PFSK-1 (cell line): ENCODE measurements around the gene ATP6V0D1.

Experiments
- FOXP2 ChIP-seq: optimal IDR thresholded peaks from 2 replicates; pipeline ENCODE3; 2011; ENCODE audit warnings: borderline replicate concordance, control low read depth, inconsistent platforms; ENCODE audit not compliant: insufficient read depth; ENCODE audit errors: extremely low read length, extremely low read depth
- POLR2AphosphoS5 ChIP-seq: IDR thresholded peaks from 2 replicates; pipeline ENCODE4 v1.6.1; 2012; ENCODE audit warnings: low read depth, mild to moderate bottlenecking, control low read depth, low read length, moderate library complexity
- REST ChIP-seq, 2 experiments: IDR thresholded peaks; 2 replicates each; pipeline versions ENCODE4 v1.6.1 to v1.8.0; 2011 to 2012; ENCODE audit warnings: low read depth in 2 of 2, low read length in 2 of 2, control low read depth in 1 of 2, inconsistent platforms in 1 of 2, mild to moderate bottlenecking in 1 of 2, moderate library complexity in 1 of 2; ENCODE audit not compliant: insufficient read depth in 1 of 2
- SIN3A ChIP-seq: IDR thresholded peaks from 2 replicates; pipeline ENCODE4 v1.6.1; 2012; ENCODE audit warnings: mild to moderate bottlenecking, low read length, moderate library complexity, borderline replicate concordance; ENCODE audit not compliant: insufficient read depth
- TAF1 ChIP-seq: IDR thresholded peaks from 2 replicates; pipeline ENCODE4 v1.6.1; 2012; ENCODE audit warnings: low read length, control low read depth, borderline replicate concordance; ENCODE audit not compliant: insufficient read depth

The ATP6V0D1 gene

DNA sequence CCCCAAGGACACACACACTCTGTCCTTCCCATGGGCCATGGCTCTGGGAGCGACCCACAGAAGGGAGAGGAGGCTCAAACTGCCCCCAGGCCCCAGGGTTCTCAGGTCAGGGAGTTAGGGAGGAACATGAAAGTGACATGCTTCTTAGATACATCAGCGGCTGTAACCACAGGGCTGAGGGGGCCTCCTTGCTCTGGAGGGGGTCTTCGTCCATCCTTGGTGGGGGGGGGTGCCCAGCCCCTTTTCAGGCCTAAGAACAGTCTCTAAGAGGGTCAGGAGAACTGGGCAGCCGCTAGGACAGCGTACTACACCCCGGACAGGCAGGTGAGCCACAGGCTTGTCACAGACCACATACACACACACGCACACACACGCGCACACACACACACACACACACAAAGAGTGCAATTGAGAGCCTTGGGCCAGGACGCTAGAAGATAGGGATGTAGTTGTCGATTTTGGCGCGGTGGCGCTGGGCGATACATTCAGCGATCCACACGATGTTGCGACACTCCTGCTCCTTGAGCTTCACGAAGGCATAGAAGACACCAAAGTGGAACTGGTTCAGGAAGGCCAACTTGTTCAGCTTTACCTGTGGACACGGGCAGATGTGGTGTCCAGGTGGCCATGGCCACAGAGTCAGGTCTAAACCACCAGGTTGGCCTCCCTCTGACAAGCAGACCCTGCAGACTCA is 42.7 kb downstream of the ATP6V0D1 start:
- no peak for TF ChIP-seq SIN3A
- TF ChIP-seq TAF1 = no peak
- TF ChIP-seq POLR2AphosphoS5 = no peak
- TF ChIP-seq REST (IDR thresholded peaks at IDR 0.05; ENCODE audit: insufficient read depth in 1 of 2, low read depth in 2 of 2, low read length in 2 of 2) = no peak
- TF ChIP-seq FOXP2 = no peak

DNA sequence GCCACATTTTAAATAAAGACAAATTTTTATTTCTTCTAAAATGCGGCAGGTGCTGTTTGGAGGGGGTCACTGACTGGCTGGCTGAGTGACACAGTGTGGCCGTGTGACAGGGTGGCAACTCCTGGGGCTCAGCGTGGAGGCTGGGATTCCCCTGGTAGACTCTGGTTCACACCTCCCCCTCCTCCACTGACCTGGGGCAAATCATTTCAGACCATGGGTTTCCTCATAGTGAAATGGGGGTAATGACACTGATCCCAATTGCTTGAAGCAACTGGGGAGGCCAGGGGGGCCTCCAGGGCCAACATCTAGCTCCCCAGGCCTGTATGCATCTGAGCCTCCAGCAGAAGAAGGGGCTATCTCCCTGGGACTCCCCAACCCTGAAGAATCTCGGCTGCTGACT is 43.4 kb downstream of the ATP6V0D1 start:
- TF ChIP-seq FOXP2 (no peak), TAF1 (no peak), SIN3A (no peak), POLR2AphosphoS5 (no peak), REST (IDR thresholded peaks at IDR 0.05; ENCODE audit: insufficient read depth in 1 of 2, low read depth in 2 of 2, low read length in 2 of 2) (no peak)

- TF ChIP-seq POLR2AphosphoS5 (no peak), REST (IDR thresholded peaks at IDR 0.05; ENCODE audit: insufficient read depth in 1 of 2, low read depth in 2 of 2, low read length in 2 of 2) (no peak), SIN3A (no peak), TAF1 (no peak), FOXP2 (no peak)
Observed at GRCh38 chr16:67436640-67437193, 44.2 kb downstream of the ATP6V0D1 start.

DNA sequence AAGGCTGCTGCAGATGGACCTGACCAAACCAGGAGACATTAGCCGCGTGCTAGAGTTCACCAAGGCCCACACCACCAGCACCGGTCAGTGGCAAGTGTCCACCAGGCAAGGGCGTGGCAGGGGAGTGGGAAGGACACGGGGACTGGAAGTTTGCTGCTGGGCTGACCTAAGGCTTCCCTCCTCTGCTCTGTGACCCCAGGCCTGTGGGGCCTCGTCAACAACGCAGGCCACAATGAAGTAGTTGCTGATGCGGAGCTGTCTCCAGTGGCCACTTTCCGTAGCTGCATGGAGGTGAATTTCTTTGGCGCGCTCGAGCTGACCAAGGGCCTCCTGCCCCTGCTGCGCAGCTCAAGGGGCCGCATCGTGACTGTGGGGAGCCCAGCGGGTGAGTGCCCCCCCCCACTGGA is 45.2 kb downstream of the ATP6V0D1 start:
- no peak for TF ChIP-seq POLR2AphosphoS5
- TF ChIP-seq REST (IDR thresholded peaks at IDR 0.05; ENCODE audit: insufficient read depth in 1 of 2, low read depth in 2 of 2, low read length in 2 of 2) = no peak
- TF ChIP-seq FOXP2 = no peak
- TF ChIP-seq TAF1 = no peak
- no peak for TF ChIP-seq SIN3A
